ENCODE data around the gene MRGPRD. TPM values are rescaled to one million over a fixed set of nuclear protein-coding genes. Genes with fewer than 3 reads are reported as not detected.

MRGPRD gene
- total RNA-seq, 1 experiment from 2014 or later: not detected

DNA sequence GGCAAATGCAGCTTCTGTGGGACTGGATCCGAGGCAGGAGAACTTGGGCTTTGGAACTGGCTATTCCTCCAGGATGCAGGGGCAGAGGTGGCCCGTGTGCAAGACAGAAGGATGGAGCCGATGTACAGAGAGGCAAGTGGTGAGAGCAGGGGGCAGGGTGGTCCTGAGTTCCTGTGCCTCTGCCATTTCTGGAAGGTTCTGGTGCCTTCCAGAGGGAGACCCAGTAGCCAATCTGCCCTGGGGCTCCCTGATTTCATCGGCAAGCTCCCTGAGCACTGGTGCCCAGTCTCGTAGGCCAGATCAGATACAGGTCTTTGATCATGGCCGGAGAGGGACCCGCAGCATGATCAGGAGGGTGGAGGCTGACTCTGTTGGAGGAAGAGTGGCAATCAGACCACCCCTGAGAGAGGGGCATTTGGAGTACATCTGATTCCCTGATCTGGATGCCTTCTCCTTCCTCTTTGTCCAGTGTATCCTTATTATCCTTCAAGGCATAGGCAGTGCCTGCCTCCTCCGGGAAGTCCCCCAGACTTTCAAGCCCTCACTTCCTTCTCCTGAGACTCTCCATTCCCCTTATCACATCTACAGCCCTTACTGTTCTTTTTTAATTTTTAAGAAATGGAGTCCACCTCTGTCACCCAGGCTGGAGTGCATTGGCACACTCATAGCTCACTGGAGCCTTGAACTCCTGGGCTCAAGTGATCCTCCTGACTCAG is 9.7 kb downstream of the MRGPRD start:
- no peaks in the 10 kb centered on the region for H3K36me3 ChIP-seq (ENCODE audit: control insufficient read depth in 1 of 2, insufficient read depth in 2 of 2, low read length in 2 of 2)
- H4K20me1 ChIP-seq (ENCODE audit: insufficient read depth): no peaks in the 10 kb centered on the region
- BruUV-seq (replicated peaks): no TSS peak
- TF ChIP-seq POLR2A (IDR thresholded peaks at IDR 0.05; ENCODE audit: borderline replicate concordance, extremely low read depth, insufficient read depth, insufficient read length): no peak
- no peak for TF ChIP-seq ELF1 (IDR thresholded peaks at IDR 0.05; ENCODE audit: borderline replicate concordance, low read depth)
- no peak for TF ChIP-seq JUND (IDR thresholded peaks at IDR 0.05)
- no peak for TF ChIP-seq SRF (IDR thresholded peaks at IDR 0.05; ENCODE audit: low read depth)
- TF ChIP-seq TCF7L2 (IDR thresholded peaks at IDR 0.05; ENCODE audit: borderline replicate concordance, extremely low read depth, insufficient read depth, insufficient read length): no peak
- no peak for TF ChIP-seq CEBPB (IDR thresholded peaks at IDR 0.05; ENCODE audit: low read depth)
- no peak for TF ChIP-seq EZH2 (IDR thresholded peaks at IDR 0.05)
- TF ChIP-seq CBX3 (IDR thresholded peaks at IDR 0.05; ENCODE audit: low read depth): no peak
- no peak for TF ChIP-seq EGR1 (IDR thresholded peaks at IDR 0.05; ENCODE audit: low read depth)
- no peak for TF ChIP-seq ZNF274 (IDR thresholded peaks at IDR 0.05; ENCODE audit: low read depth, low read length)
- no peak for TF ChIP-seq ZFX (IDR thresholded peaks at IDR 0.05)
- TF ChIP-seq, protein P1, sequence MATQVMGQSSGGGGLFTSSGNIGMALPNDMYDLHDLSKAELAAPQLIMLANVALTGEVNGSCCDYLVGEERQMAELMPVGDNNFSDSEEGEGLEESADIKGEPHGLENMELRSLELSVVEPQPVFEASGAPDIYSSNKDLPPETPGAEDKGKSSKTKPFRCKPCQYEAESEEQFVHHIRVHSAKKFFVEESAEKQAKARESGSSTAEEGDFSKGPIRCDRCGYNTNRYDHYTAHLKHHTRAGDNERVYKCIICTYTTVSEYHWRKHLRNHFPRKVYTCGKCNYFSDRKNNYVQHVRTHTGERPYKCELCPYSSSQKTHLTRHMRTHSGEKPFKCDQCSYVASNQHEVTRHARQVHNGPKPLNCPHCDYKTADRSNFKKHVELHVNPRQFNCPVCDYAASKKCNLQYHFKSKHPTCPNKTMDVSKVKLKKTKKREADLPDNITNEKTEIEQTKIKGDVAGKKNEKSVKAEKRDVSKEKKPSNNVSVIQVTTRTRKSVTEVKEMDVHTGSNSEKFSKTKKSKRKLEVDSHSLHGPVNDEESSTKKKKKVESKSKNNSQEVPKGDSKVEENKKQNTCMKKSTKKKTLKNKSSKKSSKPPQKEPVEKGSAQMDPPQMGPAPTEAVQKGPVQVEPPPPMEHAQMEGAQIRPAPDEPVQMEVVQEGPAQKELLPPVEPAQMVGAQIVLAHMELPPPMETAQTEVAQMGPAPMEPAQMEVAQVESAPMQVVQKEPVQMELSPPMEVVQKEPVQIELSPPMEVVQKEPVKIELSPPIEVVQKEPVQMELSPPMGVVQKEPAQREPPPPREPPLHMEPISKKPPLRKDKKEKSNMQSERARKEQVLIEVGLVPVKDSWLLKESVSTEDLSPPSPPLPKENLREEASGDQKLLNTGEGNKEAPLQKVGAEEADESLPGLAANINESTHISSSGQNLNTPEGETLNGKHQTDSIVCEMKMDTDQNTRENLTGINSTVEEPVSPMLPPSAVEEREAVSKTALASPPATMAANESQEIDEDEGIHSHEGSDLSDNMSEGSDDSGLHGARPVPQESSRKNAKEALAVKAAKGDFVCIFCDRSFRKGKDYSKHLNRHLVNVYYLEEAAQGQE (IDR thresholded peaks at IDR 0.05; ENCODE audit: low read depth): no peak
- no peak for TF ChIP-seq YY1 (IDR thresholded peaks at IDR 0.05; ENCODE audit: extremely low read depth, insufficient replicate concordance, low read depth, low read length)
- TF ChIP-seq EZH2phosphoT487 (IDR thresholded peaks at IDR 0.05; ENCODE audit: borderline replicate concordance): no peak
- no peak for TF ChIP-seq SIN3A (IDR thresholded peaks at IDR 0.05; ENCODE audit: low read depth)
- TF ChIP-seq POLR2AphosphoS5 (IDR thresholded peaks at IDR 0.05; ENCODE audit: low read depth, low read length): no peak
- TF ChIP-seq FOSL1 (IDR thresholded peaks at IDR 0.05; ENCODE audit: low read depth): no peak
- TF ChIP-seq RAD21 (IDR thresholded peaks at IDR 0.05; ENCODE audit: low read depth): no peak
- POLR2A ChIA-PET: no interaction called here
- no peak overlapping the region for H3K27ac ChIP-seq (ENCODE audit: low read depth, low read length)
- DNase-seq (ENCODE audit: low read depth, low spot score) (no peak), ATAC-seq (no peak)
- H3K79me2 ChIP-seq (ENCODE audit: insufficient read depth, low read length): no peaks in the 10 kb centered on the region
- H3K27me3 ChIP-seq (ENCODE audit: insufficient read depth, low read length): no peaks in the 10 kb centered on the region
- H3K9me3 ChIP-seq (ENCODE audit: control insufficient read depth in 1 of 2, insufficient read depth in 1 of 2, low read depth in 1 of 2, low read length in 2 of 2): no peaks in the 10 kb centered on the region
- RAD21 ChIA-PET (ENCODE audit: low non-redundant PET in 1 of 2, low total read pairs in 2 of 2, uncharacterized antibody in 2 of 2, unreplicated experiment in 2 of 2): no interaction called here
- H3K4me1 ChIP-seq (ENCODE audit: control insufficient read depth in 1 of 2, insufficient read depth in 2 of 2, low read length in 2 of 2): peaks cover 0 to 5% of the 10 kb centered on the region in 2 experiments; a peak in 1 of 4 replicates
- H3K4me3 ChIP-seq (replicated peaks in 1 of 2; ENCODE audit: low read depth in 1 of 2, low read length in 2 of 2): no peak overlapping the region
- intact Hi-C loops (cut with micrococcal nuclease): no loop called here
- H2AFZ ChIP-seq (ENCODE audit: low read depth, low read length, poor library complexity, severe bottlenecking): no peak overlapping the region
- no peak overlapping the region for H3K4me2 ChIP-seq (ENCODE audit: low read length)
- CTCF ChIA-PET: interaction anchor here (0.6 kb wide), 1 partner anchor 27 kb away, joined by 5 read pairs; no protein-coding TSS in a partner anchor
- H3K9ac ChIP-seq (ENCODE audit: low read length): no peak overlapping the region
- no peaks in the 10 kb centered on the region for H3K9me2 ChIP-seq (ENCODE audit: insufficient read depth)

All from HCT116 (cell line).